CD4-positive, alpha-beta T cell treated with Interleukin-21 for 1 hour (primary cell): ENCODE data around the gene GABRQ.

Experiments used
- DNase-seq: peaks from one replicate; pipeline ENCODE4 v3.0.0-alpha.2; 2020

Gene GABRQ

GRCh38 chrX:152637649-152638442 lies at the start of gene GABRQ:
Gene GABRQ, plus strand, starts transcription at chrX:152637895. Its CDS starts 308 bp downstream, at chrX:152638203.
- no peak for DNase-seq

- DNase-seq = no peak
Measured at GRCh38 chrX:152588206-152588605, 49.5 kb upstream of the GABRQ start.

- no peak for DNase-seq
Measured at GRCh38 chrX:152600853-152601633, 36.7 kb upstream of the GABRQ start.

GRCh38 chrX:152601848-152602616 lies 35.7 kb upstream of the GABRQ start:
- no peak for DNase-seq

- DNase-seq = no peak
Measured at GRCh38 chrX:152614791-152615190, 22.9 kb upstream of the GABRQ start.

DNA sequence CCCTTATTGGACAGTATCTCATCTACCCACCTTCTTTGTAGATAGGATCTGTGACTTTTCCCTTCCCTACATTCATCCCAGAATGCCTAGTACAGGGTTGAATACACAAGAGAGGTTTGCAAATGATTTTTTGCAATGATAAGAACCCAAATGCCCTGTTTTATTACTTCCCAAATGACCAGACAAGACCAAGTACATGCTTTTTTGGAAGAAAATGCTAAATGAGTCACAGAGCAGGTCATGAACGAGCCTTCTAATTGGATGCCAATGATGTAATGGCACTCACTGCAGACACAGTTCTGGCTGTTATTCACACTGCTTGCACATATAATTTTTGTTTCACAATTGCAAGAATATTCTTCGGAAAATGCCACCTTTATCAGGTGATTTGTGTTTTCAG lies 17.8 kb upstream of the GABRQ start:
- DNase-seq = no peak

DNA sequence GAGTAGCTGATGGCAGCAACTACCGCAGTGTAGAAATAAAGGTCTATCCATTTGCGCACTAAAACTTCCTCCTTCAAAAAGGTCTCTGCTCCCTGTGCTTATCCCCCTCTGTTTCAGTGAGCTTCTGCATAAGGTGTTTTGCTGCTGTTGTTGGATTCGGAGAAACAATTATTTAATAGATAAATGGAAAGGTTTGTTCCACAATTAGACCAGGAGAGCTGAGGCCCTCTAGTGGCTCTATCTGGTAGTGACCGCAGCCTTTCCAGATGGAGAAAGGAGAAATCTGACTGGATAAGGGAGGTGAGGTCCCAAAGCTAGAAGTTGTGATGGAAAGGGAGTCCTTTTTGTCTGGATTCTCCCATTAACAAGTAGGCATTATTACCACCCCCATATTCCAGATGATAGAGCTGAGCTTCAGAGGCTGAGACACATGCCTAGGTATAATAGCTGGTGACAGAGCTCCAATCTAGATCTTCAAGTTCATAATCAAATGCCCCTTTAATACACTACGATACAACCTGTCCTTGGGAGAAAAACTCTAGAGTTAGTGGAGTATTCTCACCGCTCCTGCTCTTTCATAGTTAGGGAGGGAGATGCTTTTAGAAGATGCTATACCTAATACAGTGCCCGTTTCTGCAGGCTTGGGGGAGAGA lies 5.1 kb upstream of the GABRQ start:
- peak; percentile 4 for DNase-seq

DNA sequence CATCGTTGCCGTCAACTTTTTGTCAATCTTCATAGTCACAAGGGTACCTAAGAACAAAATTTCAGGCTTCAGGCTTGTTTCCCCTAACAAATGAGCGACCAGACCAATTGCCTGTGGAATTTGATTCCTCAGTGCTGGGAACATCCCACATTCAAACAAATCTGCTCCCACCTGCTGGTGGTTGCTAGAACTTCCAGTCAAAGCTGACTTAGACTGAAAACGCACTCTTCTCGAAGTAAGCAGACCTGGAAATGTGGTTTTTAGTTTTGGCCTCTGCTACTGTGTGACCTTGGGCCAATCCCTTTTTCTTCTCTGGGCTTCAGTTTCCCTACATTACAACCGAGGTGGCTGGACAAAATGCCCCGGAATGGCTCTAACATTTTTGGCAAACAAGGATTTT lies 1.8 kb upstream of the GABRQ start:
- no peak for DNase-seq

DNA sequence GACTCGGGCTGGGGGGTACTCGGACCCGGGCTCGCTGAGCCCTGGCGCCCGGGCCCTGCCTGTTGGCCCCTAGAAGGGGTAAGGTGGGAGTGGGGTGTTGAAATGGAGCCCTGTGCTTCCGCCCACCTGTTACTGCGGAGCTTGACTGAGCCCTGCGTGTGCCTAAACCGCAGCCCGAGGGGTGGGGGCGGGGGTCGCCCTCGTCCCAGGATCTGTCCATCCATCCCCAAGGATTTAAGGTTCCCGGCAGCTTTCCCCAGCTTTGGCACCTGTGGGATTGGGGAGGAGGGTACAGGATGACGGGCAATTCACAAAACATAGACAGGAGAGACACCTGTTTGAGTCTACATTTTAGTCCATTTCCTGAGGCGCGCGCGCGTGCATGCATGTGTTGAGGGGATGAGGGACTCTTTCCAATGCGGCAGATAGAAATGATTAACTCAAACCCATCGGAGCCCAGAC lies 779 bp downstream of the GABRQ start:
- no peak for DNase-seq

DNA sequence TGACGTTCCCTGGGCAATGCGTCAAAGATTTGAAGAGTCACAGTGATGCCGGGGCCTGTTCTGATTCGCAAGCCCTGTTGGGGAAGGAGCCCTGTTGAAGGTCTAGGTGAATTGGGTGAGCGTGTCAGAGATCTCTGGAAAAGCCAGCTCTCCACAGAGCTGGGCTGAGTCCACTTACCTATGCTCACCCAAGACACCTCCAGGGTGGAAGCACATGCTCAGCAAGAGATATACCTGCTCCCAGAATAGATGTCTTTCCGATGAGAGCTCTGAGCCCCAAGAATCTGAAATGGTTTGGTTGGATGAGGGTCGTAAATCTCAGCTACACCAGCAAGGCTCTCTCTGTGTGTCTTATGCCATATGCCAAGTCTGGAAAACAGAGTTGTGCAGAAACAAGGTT lies 1.7 kb downstream of the GABRQ start:
- DNase-seq = no peak

DNA sequence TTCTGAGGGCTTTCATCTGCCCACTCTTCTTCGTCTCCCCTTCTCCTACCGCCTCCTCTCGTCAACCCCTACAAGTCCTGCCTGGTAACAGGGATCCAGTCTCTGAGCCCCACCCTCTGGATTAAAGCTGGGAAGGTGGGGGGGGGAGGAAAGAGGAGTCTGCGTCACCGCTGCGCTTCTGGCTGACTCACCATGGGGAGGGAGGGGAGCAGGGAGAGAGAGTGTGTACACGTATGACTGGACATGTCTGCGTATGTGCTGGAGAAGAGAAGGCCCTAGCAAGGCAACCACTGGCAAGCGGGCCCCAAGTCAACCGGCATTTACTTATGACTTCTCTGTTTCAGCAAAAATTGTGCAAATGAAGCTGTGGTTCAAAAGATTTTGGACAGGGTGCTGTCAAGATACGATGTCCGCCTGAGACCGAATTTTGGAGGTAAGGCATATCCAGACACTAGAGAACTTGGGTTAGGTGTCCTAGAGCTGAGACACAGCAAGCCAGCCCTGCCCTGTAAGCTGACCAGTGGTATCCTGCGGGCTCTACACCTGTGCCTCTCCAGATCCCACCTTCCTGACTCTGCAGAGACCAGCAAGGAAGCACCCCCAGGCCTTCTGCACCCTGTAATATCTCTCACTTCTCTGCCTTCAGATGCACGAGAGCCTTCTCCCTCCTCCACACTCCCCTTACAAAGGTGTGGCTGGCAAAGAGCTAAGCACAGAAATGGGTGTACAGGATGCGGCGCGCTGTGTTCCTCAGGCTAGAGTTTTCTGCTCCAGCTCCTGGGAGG lies 2.5 kb downstream of the GABRQ start:
- DNase-seq = no peak

- no peak for DNase-seq
Measured at GRCh38 chrX:152641256-152641875, 3.7 kb downstream of the GABRQ start.

- DNase-seq = no peak
Measured at GRCh38 chrX:152641996-152642395, 4.3 kb downstream of the GABRQ start.

GRCh38 chrX:152642931-152643564 lies 5.4 kb downstream of the GABRQ start:
- DNase-seq = no peak

GRCh38 chrX:152646961-152647360 lies 9.3 kb downstream of the GABRQ start:
- no peak for DNase-seq

DNA sequence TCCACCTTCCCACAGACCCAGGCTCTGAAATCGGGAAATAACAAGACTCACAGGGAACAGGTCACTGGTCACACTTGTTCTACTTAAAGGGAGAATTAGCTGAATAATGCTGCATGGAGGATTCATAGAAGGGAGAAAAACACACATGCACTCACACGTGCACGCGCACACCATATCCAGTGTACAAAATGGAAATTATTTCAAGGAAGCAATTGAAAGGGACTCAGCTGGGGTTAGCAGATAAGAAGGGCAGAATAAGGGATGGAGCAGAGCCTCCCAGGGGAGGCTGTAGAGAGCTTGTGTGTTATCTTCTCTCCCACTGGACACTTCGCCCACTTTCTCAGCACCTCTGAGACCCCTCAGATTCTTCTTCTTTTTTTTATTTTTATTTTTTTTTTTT lies 10.3 kb downstream of the GABRQ start:
- DNase-seq = no peak

GRCh38 chrX:152652060-152652459 lies 14.4 kb downstream of the GABRQ start:
- DNase-seq = no peak

DNA sequence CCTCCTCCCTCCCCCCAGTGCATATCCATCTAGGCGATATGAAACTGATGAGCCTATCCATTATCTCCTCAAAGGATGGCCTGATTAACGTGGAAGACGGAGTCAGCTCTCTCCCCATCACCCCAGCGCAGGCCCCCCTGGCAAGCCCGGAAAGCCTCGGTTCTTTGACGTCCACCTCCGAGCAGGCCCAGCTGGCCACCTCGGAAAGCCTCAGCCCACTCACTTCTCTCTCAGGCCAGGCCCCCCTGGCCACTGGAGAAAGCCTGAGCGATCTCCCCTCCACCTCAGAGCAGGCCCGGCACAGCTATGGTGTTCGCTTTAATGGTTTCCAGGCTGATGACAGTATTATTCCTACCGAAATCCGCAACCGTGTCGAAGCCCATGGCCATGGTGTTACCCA lies 14.8 kb downstream of the GABRQ start:
- DNase-seq = no peak

- DNase-seq = no peak
Measured at GRCh38 chrX:152656087-152656486, 18.4 kb downstream of the GABRQ start.

GRCh38 chrX:152656890-152657289 lies 19.2 kb downstream of the GABRQ start:
- no peak for DNase-seq

GRCh38 chrX:152658302-152658701 lies 20.6 kb downstream of the GABRQ start:
- no peak for DNase-seq
